ENCODE measurements around the gene LRRTM3. TPM values are rescaled to one million over a fixed set of nuclear protein-coding genes. Genes with fewer than 3 reads are reported as not detected.

Gene LRRTM3
- polyA plus RNA-seq, 1 donor = 5.7 TPM

- no peak for DNase-seq
These were observed 91.4 kb downstream of the LRRTM3 start for GRCh38 chr10:67017218-67017617.

DNA sequence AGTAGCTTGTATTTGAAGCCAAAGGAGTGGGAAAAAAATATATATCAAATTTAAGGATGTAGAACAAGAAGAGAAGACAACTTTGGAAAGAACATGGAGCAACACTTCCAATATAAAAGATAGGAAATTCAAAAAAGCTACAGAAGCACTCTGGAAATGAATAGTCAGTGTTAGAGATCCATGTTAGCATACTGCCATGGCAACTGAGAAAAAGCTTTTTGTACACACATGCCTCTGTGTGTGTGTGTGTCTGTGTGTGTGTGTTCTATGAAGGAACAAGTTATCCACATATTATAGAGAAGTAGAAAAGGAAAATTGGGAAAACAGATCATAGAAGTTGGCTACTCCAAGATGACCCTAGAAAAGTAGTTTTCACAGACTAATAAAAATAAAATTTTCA is 96.3 kb downstream of the LRRTM3 start:
- DNase-seq = no peak

- no peak for DNase-seq
These were observed 108.0 kb downstream of the LRRTM3 start for GRCh38 chr10:67033878-67034277.

DNA sequence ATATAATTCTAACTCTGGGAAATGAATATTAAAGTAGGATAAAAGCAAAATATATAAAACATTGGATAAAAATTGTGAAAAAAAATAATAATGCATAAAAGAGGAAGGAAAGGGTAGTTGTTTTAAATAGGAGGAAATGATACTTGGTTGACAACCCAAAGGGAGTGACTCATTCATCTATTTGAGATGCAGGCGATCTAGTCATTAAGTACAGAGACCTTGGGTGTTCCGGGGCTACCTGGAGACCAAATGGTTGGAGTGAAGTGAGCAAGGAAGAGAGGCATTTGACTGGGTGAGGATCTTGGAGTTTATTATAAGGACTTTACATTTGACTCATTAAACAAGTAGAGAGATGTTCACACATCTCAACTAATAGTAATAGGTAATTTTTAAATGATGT is 111.0 kb downstream of the LRRTM3 start:
- no peak for DNase-seq

GRCh38 chr10:67043041-67043440 is 117.2 kb downstream of the LRRTM3 start:
- no peak for DNase-seq

GRCh38 chr10:67045404-67045803 is 119.6 kb downstream of the LRRTM3 start:
- DNase-seq = no peak

GRCh38 chr10:67046507-67046906 is 120.7 kb downstream of the LRRTM3 start:
- DNase-seq = no peak

DNA sequence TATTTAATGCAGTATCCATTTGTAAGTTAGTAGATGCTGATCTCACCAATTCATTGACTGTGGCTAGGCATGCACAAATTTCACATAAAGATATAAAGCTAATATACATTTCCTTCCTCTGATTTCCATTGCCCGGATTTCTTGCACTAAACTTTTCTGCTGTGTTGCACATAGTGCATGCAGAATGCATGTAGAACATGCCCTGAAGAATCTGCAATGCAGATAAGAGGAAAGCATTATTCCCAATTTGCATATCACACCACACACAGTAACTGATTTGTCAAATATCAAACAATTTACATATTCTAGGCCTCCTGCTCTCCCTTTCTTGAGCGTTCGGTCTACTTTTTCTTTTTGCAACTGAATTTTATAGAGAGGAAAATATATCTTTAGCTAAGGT is 124.2 kb downstream of the LRRTM3 start:
- no peak for DNase-seq

- DNase-seq = no peak
These were observed 124.6 kb downstream of the LRRTM3 start for GRCh38 chr10:67050415-67050814.

GRCh38 chr10:67072654-67073053 is 146.8 kb downstream of the LRRTM3 start:
- no peak for DNase-seq

DNA sequence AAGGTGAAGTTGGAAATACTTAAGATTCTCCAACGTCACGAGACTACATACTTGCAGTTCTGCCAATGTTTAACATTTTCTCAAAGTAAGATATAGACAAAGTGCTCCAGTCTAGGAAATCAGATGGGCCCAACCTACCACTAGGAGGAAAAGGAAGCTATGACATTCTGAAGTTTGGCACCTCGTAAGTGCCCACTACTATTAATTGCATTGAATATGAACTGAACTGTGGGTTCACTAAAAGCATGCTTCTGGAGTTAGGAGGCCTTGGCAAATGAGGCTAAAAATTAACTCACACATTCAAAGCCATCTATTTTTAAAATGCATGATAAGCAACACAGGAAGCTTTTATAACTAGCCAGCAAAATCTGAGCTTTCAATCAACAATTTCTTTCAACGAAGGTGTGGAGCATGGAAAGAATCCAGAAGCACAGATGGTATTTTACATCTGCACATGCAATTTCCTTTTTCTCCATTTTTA is 149.7 kb downstream of the LRRTM3 start:
- no peak for DNase-seq

- no peak for DNase-seq
These were observed 150.3 kb downstream of the LRRTM3 start for GRCh38 chr10:67076144-67076543.

DNA sequence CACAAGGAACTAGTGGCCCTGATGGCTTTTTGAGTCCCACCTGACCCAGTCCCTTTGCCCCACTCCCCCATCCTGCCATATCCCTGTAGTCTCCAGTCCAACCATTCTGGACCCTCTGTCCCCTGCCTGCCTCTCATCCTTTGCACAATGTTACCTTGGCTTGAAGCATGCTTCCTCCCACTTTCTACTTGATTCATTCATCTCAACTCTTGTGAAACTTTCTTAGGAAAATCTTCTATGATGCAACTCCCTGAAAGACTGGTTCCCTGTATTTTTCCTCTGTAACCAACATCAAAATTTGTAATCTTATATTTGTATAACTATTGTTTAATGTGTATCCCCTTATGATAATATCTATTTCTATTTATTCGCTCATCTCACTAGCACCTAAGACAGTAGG is 151.5 kb downstream of the LRRTM3 start:
- DNase-seq = no peak

DNA sequence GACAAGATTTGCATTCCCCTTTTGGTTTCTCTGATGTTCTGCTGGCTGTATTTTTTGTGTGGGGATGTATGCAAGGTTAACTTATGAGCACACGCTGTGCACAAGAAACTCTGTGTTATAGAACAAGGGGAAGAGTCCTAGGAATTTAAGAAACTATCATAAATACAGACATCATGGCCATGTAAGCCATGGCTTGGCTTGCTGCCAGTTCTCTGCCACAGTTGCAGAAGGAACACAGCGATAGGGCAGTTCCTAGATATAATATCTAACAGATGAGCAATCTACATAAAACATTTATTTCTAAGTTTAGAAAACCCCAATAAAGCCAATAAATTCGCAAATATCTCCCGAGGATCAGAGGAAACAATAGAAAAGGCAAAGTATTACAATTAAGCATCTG is 153.3 kb downstream of the LRRTM3 start:
- DNase-seq = no peak

- DNase-seq = no peak
These were observed 160.7 kb downstream of the LRRTM3 start for GRCh38 chr10:67086327-67087134.

DNA sequence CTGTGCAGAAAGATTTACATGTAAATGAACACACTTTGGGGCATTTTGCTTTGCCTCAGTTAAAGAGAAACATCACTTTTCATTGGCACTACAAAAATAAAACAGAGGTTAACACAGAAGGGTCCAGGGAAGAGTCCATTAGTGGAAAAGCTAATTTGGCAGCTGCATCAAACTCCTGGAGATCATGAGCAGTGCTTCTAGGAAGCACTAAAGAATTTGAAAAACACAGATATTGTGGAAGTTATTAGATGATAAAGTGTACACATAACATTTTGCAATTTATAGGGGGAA is 161.2 kb downstream of the LRRTM3 start:
- DNase-seq = no peak

DNA sequence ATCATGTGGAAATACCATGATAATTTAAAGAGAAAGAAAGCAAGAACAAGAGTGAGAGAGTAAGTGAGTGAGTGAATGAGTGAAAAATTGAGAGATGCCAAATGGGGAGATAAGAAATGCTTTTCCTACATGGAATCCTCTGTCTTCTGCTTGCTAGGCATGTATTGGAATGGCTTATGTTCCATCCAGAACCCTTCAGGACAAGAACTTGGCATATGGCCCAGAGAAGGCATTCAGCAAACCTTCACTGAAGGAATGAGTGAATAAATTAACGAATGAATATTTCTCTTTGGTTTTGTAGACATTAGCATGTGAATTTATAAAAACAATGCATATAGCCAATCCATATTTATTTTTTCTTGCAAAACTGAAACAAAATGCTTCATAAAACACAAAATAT is 162.2 kb downstream of the LRRTM3 start:
- no peak for DNase-seq

GRCh38 chr10:67095531-67095930 is 169.7 kb downstream of the LRRTM3 start:
- no peak for DNase-seq

- DNase-seq = no peak
These were observed 172.6 kb downstream of the LRRTM3 start for GRCh38 chr10:67098461-67098860.

- no peak for DNase-seq
These were observed 175.1 kb downstream of the LRRTM3 start for GRCh38 chr10:67100951-67101350.

DNA sequence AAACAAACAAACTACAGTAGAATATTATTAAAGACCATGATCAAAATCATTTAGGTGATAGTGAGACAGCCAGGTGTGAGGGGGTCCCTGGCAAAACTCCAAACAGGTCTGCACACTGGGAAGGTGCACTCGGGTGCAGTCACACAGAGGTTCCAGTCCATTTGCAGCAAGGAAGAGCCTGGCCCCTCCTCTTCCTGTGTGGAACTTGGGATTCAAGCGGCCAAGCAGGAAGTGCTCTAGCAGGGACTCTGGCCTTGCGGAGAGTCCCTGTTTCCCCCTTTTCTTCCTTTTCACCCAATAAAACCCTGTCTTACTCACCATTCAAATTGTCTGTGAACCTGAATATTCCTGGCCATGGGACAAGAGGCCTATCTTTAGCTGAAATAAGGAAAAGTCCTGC is 181.8 kb downstream of the LRRTM3 start:
- no peak for DNase-seq

- DNase-seq = no peak
These were observed 184.4 kb downstream of the LRRTM3 start for GRCh38 chr10:67110286-67110685.

- DNase-seq = no peak
These were observed 186.9 kb downstream of the LRRTM3 start for GRCh38 chr10:67112765-67113164.

GRCh38 chr10:67114945-67115344 is 189.1 kb downstream of the LRRTM3 start:
- no peak for DNase-seq

- DNase-seq = no peak
These were observed 190.1 kb downstream of the LRRTM3 start for GRCh38 chr10:67115972-67116371.

Data from left kidney (tissue), 2 donors.